ENCODE measurements around the gene MAP3K4. TPM values are rescaled to one million over a fixed set of nuclear protein-coding genes. Genes with fewer than 3 reads are reported as not detected.

Gene MAP3K4
- total RNA-seq, 1 donor from 2014 or later = 66.5 TPM

- no peak for DNase-seq
- Mint-ChIP-seq H3K4me3 (no peak overlapping the region), H3K27me3 (no peaks in the 10 kb centered on the region), H3K9me3 (no peaks in the 10 kb centered on the region), H3K27ac (no peak overlapping the region), H3K36me3 (ENCODE audit: low read depth) (peaks cover 75% of the 10 kb centered on the region), H3K4me1 (no peaks in the 10 kb centered on the region)
- no peak for ATAC-seq (ENCODE audit: low read depth)
- ChIA-PET CTCF (interaction anchor here (0.7 kb wide), 1 partner anchor 266 kb away, joined by 3 read pairs; no protein-coding TSS in a partner anchor), POLR2A (no interaction called here)
- intact Hi-C loops (cut with micrococcal nuclease) = no loop called here
- TF ChIP-seq CTCF (IDR thresholded peaks at IDR 0.05) = no peak
These were observed 113.4 kb downstream of the MAP3K4 start for GRCh38 chr6:161104966-161105365.

GRCh38 chr6:161105408-161105807 is 113.8 kb downstream of the MAP3K4 start:
- ATAC-seq (ENCODE audit: low read depth) = no peak
- POLR2A ChIA-PET = no interaction called here
- H3K9me3 Mint-ChIP-seq = no peaks in the 10 kb centered on the region
- CTCF ChIA-PET = interaction anchor here (0.7 kb wide), 1 partner anchor 265 kb away, joined by 3 read pairs; no protein-coding TSS in a partner anchor
- no peak for DNase-seq
- H3K27ac Mint-ChIP-seq = no peak overlapping the region
- H3K4me3 Mint-ChIP-seq = no peak overlapping the region
- H3K4me1 Mint-ChIP-seq = no peaks in the 10 kb centered on the region
- no peak for TF ChIP-seq CTCF (IDR thresholded peaks at IDR 0.05)
- no peaks in the 10 kb centered on the region for H3K27me3 Mint-ChIP-seq
- intact Hi-C loops (cut with micrococcal nuclease) = no loop called here
- H3K36me3 Mint-ChIP-seq (ENCODE audit: low read depth) = peaks cover 77% of the 10 kb centered on the region

- ChIA-PET POLR2A (no interaction called here), CTCF (interaction anchor here (1.2 kb wide), 1 partner anchor 11 kb away, joined by 3 read pairs; no protein-coding TSS in a partner anchor)
- no peak overlapping the region for H3K27ac Mint-ChIP-seq
- no peak for TF ChIP-seq CTCF (IDR thresholded peaks at IDR 0.05)
- H3K9me3 Mint-ChIP-seq = no peaks in the 10 kb centered on the region
- no peaks in the 10 kb centered on the region for H3K27me3 Mint-ChIP-seq
- intact Hi-C loops (cut with micrococcal nuclease) = no loop called here
- ATAC-seq (ENCODE audit: low read depth) (no peak), DNase-seq (no peak)
- peaks cover 89% of the 10 kb centered on the region for H3K36me3 Mint-ChIP-seq (ENCODE audit: low read depth)
- no peaks in the 10 kb centered on the region for H3K4me1 Mint-ChIP-seq
- no peak overlapping the region for H3K4me3 Mint-ChIP-seq
These were observed 116.5 kb downstream of the MAP3K4 start for GRCh38 chr6:161107779-161108730.

- H3K4me3 Mint-ChIP-seq = no peak overlapping the region
- H3K36me3 Mint-ChIP-seq (ENCODE audit: low read depth) = peaks cover 88% of the 10 kb centered on the region
- no peak overlapping the region for H3K27ac Mint-ChIP-seq
- no peak for TF ChIP-seq CTCF (IDR thresholded peaks at IDR 0.05)
- CTCF ChIA-PET = interaction anchor here (1.2 kb wide), 1 partner anchor 11 kb away, joined by 3 read pairs; no protein-coding TSS in a partner anchor
- H3K4me1 Mint-ChIP-seq = no peaks in the 10 kb centered on the region
- DNase-seq = no peak
- intact Hi-C loops (cut with micrococcal nuclease) = no loop called here
- no peaks in the 10 kb centered on the region for H3K9me3 Mint-ChIP-seq
- POLR2A ChIA-PET = no interaction called here
- no peaks in the 10 kb centered on the region for H3K27me3 Mint-ChIP-seq
- ATAC-seq (ENCODE audit: low read depth) = no peak
These were observed 117.3 kb downstream of the MAP3K4 start for GRCh38 chr6:161108916-161109315.

GRCh38 chr6:161109366-161109765 is 117.8 kb downstream of the MAP3K4 start:
- CTCF ChIA-PET = interaction anchor here (1.2 kb wide), 1 partner anchor 12 kb away, joined by 3 read pairs; no protein-coding TSS in a partner anchor
- intact Hi-C loops (cut with micrococcal nuclease) = no loop called here
- Mint-ChIP-seq H3K27ac (no peak overlapping the region), H3K4me3 (no peak overlapping the region), H3K27me3 (no peaks in the 10 kb centered on the region), H3K4me1 (no peaks in the 10 kb centered on the region), H3K36me3 (ENCODE audit: low read depth) (peaks cover 90% of the 10 kb centered on the region), H3K9me3 (no peaks in the 10 kb centered on the region)
- ATAC-seq (ENCODE audit: low read depth) = no peak
- no peak for TF ChIP-seq CTCF (IDR thresholded peaks at IDR 0.05)
- DNase-seq = no peak
- POLR2A ChIA-PET = no interaction called here
